ENCODE results near the gene SETD7.
"Not testable (repeated sequence)": the region's sequence is repeated elsewhere in the genome, so short reads cannot be mapped to it uniquely, and the experiment has no call there.

SETD7 gene

GRCh38 chr4:139468756-139469155 lies 87.3 kb downstream of the SETD7 start:
- not testable (repeated sequence) for DNase-seq (ENCODE audit: low spot score)

DNA sequence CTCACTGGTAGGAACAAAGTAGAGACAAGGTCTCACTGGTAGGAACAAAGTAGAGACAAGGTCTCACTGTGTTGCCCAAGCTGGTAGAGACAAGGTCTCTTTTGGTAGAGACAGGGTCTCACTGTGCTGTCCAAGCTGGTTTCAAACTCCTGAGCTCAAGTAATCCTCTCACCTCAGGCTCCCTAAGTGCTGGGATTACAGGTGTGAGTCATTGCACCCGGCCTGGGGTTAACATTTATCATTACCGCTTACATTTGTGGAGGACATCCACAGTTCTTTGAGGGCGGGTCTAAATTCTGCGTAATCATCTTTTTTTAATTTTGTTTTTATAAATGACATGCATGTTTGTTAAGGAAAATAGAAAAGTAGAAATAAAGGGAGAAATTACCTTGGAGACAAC lies 90.1 kb downstream of the SETD7 start:
- DNase-seq (ENCODE audit: low spot score): no peak

GRCh38 chr4:139464512-139464911 lies 91.5 kb downstream of the SETD7 start:
- not testable (repeated sequence) for DNase-seq (ENCODE audit: low spot score)

- DNase-seq (ENCODE audit: low spot score): no peak
These were observed 94.9 kb downstream of the SETD7 start for GRCh38 chr4:139461022-139461628.

DNA sequence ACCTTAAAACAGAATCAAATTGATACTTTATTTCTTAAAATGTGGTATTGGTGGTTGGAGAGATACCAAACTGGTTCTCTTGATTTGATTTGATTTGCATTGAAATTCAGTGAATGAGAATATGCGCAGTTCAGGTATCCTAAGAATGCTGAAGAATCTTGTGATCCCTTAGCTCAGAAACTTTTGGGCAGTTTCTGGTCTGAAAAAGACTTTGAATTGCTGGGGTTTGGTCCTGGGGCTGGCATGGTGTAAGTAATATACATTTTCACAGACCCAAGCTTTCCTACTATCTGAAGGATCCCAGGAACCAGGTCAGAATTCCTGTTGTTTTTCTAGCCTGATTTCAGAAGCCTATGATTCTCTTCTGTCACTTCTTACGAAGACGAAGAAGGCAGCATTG lies 95.5 kb downstream of the SETD7 start:
- DNase-seq (ENCODE audit: low spot score): no peak

DNA sequence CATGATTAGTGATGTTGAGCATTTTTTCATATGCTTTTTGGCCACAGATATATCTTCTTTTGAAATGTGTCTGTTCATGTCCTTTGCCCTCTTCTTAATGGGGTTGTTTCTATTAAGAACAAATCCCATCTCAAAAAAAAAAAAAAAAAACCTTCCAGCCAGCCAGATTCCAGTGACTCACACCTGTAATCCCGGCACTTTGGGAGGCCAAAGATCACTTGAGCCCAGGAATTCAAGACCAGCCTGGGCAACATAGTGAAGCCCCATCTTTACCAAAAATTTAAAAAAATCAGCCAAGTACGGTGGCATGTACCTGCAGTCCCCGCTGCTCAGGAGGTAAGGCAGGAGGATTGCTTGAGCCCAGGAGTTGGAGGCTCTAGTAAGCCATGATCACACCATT lies 97.0 kb downstream of the SETD7 start:
- DNase-seq (ENCODE audit: low spot score): no peak

- DNase-seq (ENCODE audit: low spot score): no peak
These were observed 97.5 kb downstream of the SETD7 start for GRCh38 chr4:139458543-139458942.

DNA sequence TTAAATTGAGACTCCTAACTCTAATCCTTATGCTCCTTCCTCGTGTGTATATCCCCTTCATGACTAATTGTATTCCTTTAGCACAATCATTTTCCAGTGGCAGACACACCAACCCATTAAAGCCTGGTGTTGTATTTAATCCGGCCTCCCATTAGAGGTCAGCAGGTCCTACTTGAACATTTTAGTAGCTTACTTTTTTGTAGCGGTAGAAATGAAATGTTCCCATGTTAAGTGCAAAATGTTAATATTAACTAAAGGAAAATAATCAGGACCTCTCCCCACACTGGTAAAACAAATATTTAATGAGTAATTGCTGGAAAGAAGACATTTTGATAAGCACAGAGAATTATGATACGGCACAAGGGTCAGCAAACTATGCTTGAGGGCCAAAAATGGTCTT lies 98.7 kb downstream of the SETD7 start:
- DNase-seq (ENCODE audit: low spot score): peak; percentile 26

- peak; percentile 22 for DNase-seq (ENCODE audit: low spot score)
These were observed 100.9 kb downstream of the SETD7 start for GRCh38 chr4:139455126-139455538.

- DNase-seq (ENCODE audit: low spot score): peak; percentile 41
These were observed 101.6 kb downstream of the SETD7 start, which contains the start of gene RAB33B for GRCh38 chr4:139454111-139455045. Gene RAB33B (plus strand): TSS chr4:139454121. CDS start chr4:139454196, 75 bp downstream.

GRCh38 chr4:139453371-139454110 lies 102.5 kb downstream of the SETD7 start:
- peak; percentile 92 for DNase-seq (ENCODE audit: low spot score)

DNA sequence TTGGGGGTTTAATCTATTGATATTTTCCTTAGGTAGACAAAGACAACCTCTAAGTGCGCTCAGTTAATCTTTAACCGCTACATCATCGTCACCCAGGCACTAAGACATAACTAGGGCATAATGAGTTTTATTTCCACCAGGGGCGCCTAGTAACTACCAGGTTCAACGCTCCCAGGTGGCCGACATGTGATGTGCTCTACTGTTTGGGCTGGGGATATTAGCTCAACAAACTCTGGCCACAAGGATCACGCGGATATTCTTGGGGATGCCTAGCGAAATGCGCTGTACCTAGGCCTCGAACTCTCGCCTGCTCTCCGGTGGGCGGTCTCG lies 103.0 kb downstream of the SETD7 start:
- DNase-seq (ENCODE audit: low spot score): no peak

GRCh38 chr4:139451997-139452396 lies 104.0 kb downstream of the SETD7 start:
- no peak for DNase-seq (ENCODE audit: low spot score)

DNA sequence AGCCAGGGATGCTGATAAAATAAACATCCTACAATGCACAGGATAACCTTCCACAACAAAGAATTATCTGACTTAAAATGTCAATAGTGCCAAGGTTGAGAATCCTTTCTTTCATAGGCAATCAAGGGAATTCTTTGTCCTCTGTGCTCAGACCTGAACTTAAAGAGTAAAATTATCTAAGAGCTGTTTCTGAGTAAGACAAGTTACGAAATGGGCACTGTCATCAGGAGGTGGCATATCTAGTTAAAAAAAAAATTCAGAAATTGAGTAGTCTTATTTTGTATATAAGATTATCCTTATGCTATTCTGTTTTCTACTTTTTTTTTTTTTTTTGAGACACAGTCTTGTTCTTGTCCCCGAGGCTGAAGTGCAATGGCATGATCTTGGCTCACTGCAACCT lies 105.4 kb downstream of the SETD7 start:
- no peak for DNase-seq (ENCODE audit: low spot score)

DNA sequence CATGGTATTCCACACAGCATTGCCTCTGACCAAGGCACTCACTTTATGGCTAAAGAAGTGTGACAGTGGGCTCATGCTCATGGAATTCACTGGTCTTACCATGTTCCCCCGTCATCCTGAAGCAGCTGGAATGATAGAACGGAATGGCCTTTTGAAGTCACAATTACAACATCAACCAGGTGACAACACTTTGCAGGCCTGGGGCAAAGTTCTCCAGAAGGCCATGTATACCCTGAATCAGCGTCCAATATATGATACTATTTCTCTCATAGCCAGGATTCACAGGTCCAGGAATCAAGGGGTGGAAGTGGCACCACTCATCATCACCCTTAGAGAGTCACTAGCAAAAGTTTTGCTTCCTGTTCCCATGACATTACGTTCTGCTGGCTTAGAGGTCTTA lies 108.9 kb downstream of the SETD7 start:
- not testable (repeated sequence) for DNase-seq (ENCODE audit: low spot score)

All from pons (tissue), 1 donor.